Measurements from ENCODE around the gene NTM.

The NTM gene

DNA sequence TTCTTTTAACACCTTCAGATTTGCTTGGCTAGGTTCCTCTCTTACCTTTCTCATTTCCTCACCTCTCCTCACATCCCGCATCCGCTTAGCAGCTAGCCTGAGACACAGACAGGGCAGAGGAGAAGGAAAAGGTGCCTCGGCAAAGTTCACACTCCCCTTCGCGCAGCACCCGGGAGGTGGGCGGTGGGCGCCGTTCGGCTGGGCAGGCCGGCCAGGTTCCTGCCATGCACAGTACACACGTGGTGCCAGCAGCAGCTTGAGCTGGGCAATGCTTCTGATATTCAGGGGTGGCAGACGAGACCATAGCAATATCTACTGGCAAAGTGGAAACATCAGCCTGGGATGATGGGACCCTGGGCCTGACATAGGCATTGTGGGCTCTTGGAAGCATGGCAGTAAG is 3.3 kb downstream of the NTM start:
- DNase-seq: no peak

GRCh38 chr11:131375421-131375820 is 5.0 kb downstream of the NTM start:
- no peak for DNase-seq

DNA sequence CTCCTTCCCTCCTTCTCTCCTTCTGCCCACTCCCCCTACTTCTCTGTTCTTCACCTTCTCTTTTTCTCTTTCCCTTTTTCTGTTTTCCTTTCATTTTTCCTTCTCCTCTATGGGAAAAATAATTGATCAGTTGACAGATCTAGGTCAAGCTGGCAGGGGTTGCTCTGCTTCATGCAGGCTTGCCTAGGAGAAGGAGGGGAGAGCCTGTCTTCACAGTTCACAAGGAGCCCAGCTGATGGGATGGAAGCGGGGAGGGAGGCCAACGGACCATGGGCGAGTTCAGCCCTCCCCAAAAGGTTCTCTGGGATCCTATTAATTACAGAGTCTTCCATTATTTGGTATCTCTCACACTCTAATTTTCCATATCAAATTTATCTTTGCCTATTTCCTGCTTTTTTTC is 5.5 kb downstream of the NTM start:
- DNase-seq: no peak

GRCh38 chr11:131378931-131379330 is 8.5 kb downstream of the NTM start:
- no peak for DNase-seq

- no peak for DNase-seq
These were observed 15.5 kb downstream of the NTM start for GRCh38 chr11:131385763-131386390.

GRCh38 chr11:131386408-131386807 is 16.0 kb downstream of the NTM start:
- no peak for DNase-seq

GRCh38 chr11:131388030-131388429 is 17.6 kb downstream of the NTM start:
- DNase-seq: no peak

DNA sequence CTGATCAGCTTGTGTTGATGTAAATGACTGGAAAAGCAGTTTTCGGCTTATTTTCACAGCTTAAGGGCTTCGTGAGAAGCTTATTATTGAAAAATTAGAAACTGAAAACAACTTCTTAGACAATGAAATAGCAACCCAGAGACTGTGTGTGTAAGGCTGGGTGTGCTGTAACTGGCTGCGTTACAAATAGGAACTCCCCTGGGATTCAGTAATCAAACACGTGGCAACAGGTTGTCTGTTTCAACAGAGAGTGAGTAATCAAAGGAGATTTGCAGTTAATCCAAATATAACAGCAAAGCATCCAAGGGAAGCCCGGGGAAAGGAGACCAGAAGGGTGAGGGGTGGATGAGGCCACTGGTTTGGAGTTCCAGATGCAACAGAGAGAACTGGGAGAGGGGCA is 19.2 kb downstream of the NTM start:
- DNase-seq: no peak

GRCh38 chr11:131391176-131391575 is 20.8 kb downstream of the NTM start:
- DNase-seq: no peak

DNA sequence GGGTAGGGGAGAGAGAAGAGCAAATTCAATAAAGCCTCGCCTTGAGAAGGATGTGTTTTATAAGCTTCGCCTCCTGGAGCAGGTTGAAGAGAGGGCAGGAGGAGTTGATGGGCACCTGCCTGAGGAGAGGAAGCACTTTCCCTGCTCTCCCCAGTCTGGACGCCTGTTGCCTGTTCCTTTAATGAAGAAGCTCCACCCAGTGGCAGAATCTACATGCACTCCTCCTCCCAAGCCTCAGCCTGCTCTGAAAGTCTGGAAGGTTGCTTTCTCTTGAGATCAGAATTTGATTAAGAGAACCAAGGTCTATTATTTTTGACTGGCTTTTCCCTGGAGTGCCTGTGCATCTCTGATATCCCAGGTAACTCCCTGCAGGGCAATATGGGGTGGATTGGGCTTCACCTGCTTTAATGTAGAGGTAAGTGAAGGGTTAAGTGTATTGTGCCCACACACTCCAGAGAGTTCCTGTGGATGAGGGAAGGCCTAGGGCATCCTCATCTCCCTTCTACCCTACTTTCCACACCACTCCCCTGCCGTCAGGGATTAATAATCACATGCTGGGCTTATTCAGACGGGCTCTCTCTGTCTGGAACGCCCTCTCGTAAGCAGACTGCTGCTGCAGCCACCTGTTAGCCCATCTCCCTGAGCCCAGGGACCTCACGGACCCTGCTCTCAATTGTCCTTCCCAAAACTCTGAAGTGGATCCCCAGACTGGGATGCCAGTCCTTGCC is 22.3 kb downstream of the NTM start:
- no peak for DNase-seq

GRCh38 chr11:131393691-131394090 is 23.3 kb downstream of the NTM start:
- DNase-seq: no peak

DNA sequence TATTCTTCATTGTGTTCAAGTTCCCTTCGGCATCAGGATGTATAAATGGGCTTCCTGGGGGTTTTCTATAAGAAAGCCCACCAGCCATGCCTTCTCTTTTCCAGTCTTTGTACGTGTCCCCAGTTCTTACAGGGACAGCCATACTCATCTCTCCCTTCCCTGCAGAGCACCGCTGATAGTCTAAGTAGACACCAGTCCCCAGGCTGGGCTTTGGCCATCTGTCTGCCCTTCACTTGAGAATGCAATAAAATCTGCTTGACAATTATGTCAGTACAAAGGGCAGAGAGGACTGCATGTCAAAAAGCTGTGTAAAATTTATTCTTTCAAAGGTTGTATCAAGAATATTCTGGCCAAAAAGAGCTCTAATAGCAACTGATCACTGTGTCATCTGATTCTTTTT is 27.3 kb downstream of the NTM start:
- DNase-seq: no peak

GRCh38 chr11:131402040-131402439 is 31.6 kb downstream of the NTM start:
- peak; percentile 63 for DNase-seq

- peak; percentile 15 for DNase-seq
These were observed 33.6 kb downstream of the NTM start for GRCh38 chr11:131404010-131404409.

DNA sequence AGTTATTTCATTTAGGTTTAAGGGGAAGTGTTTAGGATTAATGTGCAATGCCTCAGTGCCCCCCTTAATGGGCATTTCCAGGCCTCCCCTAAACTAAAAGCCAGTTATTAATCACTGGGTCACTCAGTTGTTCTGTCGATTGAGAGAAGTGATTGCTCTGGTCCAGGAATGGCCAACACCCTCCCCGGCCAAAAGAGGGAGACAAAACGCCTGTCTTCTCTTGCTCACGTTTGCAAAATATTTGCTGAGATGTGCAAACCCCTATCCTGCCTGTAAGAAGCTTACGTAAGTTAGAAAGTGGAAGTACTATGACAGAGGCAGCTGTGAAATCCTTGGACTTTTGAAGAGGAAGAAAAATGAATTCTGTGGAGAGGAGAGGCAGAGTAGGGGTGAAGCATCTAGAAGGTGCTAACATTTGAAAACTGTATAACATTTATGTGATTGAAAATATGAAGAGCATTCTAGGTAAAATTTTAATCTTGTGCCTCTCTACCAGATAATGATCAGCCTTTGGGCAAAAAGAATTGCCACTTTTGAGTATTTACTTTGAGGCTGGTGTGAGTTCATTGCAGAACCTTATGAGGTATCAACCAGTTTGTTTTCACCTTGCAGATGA is 37.7 kb downstream of the NTM start:
- DNase-seq: peak; percentile 89

- DNase-seq: no peak
These were observed 38.9 kb downstream of the NTM start for GRCh38 chr11:131409345-131409744.

- DNase-seq: no peak
These were observed 41.2 kb downstream of the NTM start for GRCh38 chr11:131411636-131412035.

DNA sequence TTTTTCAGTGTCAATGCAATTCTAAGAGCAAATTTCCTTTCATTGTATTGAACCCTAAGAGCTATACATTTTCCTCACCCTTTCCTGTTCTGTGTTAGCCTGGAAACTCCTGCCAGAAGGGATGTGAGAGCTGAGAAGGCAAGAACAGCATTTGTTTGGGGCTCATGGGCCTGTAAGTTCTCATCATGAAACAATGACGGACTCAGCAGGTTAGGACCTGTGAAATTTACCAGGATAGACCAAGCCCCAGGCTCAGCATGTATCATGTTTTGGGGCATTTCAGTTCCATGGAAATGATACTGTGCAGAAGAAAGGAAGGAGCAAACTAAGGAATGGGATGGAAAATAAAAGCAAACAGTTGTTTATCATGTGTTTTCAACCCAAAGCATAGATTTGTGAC is 41.6 kb downstream of the NTM start:
- DNase-seq: no peak

- DNase-seq: no peak
These were observed 42.8 kb downstream of the NTM start for GRCh38 chr11:131413217-131413616.

DNA sequence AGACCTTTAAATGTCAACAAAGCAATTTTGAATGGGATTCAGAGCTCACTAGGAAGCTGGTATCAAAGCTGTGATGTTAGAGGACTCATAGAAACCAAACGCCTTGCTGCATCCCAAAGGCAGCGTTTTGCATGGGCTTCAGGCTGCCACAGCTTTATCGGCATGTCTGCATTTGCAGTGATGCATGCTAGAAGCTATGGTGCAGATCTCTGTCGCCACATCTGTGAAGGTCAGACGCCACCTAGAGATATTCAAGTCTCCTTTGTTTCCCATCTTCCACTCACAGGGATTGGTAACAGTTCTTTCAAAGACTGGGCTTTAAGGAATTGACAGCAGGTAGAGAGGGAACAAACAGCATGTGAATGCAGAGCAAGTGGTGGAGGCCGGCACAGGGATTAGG is 47.8 kb downstream of the NTM start:
- DNase-seq: no peak

DNA sequence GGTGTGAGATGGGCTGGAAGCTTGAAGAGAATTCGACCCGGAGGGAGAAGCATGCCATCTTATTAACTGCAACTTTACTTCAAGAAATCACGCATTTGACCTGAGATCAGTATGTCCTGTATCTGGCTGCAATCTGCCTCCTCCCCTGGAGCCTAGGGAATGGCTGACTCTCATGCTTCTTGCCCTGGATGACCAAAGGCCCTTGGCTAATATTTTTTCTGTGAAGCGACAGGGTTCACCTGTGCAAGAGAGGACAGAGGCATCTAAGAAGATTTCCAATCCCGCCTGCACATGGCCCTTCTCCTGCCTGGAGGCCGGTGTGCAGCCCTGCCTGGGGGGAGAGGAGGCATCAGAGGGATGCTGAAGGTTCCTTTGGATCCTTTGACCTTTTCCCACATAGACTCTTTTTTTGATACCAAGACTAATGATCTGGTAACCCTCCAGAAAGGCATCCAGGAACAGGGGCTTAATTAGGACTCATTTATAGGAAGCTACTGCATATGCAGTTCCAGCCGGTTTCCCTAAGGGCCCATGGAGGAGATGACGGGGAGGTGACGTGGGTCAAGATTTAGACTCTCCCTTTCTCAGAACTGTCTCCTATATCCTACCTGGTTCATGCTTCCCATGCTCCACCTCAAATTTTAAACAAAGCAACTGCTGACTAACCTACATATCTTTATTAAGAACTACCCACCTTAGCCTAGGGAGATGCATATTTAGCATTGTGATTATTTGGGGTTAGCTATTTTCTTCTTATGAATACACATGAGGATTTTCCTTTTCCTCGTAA is 50.8 kb downstream of the NTM start:
- no peak for DNase-seq

- no peak for DNase-seq
These were observed 51.6 kb downstream of the NTM start for GRCh38 chr11:131422029-131422428.

- DNase-seq: no peak
These were observed 52.1 kb downstream of the NTM start for GRCh38 chr11:131422496-131422895.

- DNase-seq: no peak
These were observed 53.3 kb downstream of the NTM start for GRCh38 chr11:131423688-131424087.
